Measurements from ENCODE around the gene SPDYE1. TPM values are rescaled to one million over a fixed set of nuclear protein-coding genes. Genes with fewer than 3 reads are reported as not detected.

Gene SPDYE1
- total and polyA plus RNA-seq, 2 of the 13 experiments (the other 11 are each of a cell fraction or from before 2014, with no cell fraction given): not detected

DNA sequence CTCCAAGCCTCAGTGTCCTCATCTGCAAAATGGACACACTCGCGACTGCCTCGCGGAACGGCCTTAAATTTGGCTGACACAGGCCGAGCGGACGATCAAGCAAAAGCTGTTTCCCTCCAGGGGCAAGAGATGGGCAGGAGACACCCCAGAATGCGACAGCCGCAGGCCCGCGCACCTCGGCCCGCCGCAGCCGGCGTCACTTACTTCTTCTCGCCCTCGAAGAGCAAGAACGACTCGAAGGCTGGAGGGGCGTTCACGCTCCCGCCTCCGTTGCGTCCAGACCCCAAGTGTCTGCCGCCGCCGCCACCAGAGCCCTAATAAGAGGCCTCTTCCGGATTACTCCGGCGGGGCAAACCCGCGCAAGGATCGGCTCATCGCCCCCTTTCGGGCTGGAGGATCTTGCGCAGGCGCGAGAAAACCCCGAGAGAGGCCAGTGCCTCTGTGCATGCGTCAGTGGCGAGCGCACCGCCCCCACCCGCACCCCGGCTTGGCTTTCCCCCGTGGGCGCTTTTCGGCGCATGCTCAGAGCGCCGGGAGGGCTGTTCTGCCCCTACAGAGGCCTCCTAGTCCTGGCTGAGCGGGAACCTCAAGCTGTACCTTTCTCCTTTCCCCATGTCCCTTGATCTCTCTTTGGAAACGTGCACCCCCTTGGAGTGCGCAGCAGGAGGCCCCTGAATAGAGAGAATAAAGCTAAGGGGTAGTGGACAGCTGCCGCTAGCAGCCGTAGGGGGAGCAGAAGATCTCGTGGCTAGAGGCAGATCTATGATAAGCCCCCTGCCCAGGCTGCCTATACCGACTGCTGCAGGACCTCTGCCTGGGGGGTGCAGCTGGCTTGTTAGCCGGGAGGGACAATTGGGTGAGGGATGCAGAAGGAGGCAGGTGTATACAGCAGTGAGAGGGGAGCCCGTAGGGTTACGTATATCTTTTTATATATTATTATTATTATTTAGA lies 21.4 kb downstream of the SPDYE1 start (continued):
- TF ChIP-seq, protein P1, sequence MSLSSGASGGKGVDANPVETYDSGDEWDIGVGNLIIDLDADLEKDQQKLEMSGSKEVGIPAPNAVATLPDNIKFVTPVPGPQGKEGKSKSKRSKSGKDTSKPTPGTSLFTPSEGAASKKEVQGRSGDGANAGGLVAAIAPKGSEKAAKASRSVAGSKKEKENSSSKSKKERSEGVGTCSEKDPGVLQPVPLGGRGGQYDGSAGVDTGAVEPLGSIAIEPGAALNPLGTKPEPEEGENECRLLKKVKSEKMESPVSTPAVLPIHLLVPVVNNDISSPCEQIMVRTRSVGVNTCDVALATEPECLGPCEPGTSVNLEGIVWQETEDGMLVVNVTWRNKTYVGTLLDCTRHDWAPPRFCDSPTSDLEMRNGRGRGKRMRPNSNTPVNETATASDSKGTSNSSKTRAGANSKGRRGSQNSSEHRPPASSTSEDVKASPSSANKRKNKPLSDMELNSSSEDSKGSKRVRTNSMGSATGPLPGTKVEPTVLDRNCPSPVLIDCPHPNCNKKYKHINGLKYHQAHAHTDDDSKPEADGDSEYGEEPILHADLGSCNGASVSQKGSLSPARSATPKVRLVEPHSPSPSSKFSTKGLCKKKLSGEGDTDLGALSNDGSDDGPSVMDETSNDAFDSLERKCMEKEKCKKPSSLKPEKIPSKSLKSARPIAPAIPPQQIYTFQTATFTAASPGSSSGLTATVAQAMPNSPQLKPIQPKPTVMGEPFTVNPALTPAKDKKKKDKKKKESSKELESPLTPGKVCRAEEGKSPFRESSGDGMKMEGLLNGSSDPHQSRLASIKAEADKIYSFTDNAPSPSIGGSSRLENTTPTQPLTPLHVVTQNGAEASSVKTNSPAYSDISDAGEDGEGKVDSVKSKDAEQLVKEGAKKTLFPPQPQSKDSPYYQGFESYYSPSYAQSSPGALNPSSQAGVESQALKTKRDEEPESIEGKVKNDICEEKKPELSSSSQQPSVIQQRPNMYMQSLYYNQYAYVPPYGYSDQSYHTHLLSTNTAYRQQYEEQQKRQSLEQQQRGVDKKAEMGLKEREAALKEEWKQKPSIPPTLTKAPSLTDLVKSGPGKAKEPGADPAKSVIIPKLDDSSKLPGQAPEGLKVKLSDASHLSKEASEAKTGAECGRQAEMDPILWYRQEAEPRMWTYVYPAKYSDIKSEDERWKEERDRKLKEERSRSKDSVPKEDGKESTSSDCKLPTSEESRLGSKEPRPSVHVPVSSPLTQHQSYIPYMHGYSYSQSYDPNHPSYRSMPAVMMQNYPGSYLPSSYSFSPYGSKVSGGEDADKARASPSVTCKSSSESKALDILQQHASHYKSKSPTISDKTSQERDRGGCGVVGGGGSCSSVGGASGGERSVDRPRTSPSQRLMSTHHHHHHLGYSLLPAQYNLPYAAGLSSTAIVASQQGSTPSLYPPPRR (CRISPR knock-in tag; IDR thresholded peaks at IDR 0.05; ENCODE audit: borderline replicate concordance): 0 out of 2 replicates have a peak, but pooled peaks have one; percentile 40
- TF ChIP-seq, protein P2, sequence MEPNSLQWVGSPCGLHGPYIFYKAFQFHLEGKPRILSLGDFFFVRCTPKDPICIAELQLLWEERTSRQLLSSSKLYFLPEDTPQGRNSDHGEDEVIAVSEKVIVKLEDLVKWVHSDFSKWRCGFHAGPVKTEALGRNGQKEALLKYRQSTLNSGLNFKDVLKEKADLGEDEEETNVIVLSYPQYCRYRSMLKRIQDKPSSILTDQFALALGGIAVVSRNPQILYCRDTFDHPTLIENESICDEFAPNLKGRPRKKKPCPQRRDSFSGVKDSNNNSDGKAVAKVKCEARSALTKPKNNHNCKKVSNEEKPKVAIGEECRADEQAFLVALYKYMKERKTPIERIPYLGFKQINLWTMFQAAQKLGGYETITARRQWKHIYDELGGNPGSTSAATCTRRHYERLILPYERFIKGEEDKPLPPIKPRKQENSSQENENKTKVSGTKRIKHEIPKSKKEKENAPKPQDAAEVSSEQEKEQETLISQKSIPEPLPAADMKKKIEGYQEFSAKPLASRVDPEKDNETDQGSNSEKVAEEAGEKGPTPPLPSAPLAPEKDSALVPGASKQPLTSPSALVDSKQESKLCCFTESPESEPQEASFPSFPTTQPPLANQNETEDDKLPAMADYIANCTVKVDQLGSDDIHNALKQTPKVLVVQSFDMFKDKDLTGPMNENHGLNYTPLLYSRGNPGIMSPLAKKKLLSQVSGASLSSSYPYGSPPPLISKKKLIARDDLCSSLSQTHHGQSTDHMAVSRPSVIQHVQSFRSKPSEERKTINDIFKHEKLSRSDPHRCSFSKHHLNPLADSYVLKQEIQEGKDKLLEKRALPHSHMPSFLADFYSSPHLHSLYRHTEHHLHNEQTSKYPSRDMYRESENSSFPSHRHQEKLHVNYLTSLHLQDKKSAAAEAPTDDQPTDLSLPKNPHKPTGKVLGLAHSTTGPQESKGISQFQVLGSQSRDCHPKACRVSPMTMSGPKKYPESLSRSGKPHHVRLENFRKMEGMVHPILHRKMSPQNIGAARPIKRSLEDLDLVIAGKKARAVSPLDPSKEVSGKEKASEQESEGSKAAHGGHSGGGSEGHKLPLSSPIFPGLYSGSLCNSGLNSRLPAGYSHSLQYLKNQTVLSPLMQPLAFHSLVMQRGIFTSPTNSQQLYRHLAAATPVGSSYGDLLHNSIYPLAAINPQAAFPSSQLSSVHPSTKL (CRISPR knock-in tag; IDR thresholded peaks at IDR 0.05): peak; percentile 53; the same call in 1 of the 2 replicates
- TF ChIP-seq ZBTB7B (CRISPR knock-in tag; IDR thresholded peaks at IDR 0.05) (peak; percentile 81), NFYC (CRISPR knock-in tag; IDR thresholded peaks at IDR 0.05) (0 out of 2 replicates have a peak, but pooled peaks have one; percentile 34), SOX5 (CRISPR knock-in tag; IDR thresholded peaks at IDR 0.05; ENCODE audit: borderline replicate concordance) (peak; percentile 69; the same call in 1 of the 2 replicates), KMT2B (CRISPR knock-in tag; IDR thresholded peaks at IDR 0.05) (peak; percentile 85), PITX1 (CRISPR knock-in tag; IDR thresholded peaks at IDR 0.05) (peak; percentile 59; the same call in 1 of the 2 replicates), ZNF670 (CRISPR knock-in tag; IDR thresholded peaks at IDR 0.05; ENCODE audit: borderline replicate concordance) (0 out of 2 replicates have a peak, but pooled peaks have one; percentile 24), TBX2 (CRISPR knock-in tag; IDR thresholded peaks at IDR 0.05; ENCODE audit: borderline replicate concordance) (peak; percentile 78)
- TF ChIP-seq, protein P3, sequence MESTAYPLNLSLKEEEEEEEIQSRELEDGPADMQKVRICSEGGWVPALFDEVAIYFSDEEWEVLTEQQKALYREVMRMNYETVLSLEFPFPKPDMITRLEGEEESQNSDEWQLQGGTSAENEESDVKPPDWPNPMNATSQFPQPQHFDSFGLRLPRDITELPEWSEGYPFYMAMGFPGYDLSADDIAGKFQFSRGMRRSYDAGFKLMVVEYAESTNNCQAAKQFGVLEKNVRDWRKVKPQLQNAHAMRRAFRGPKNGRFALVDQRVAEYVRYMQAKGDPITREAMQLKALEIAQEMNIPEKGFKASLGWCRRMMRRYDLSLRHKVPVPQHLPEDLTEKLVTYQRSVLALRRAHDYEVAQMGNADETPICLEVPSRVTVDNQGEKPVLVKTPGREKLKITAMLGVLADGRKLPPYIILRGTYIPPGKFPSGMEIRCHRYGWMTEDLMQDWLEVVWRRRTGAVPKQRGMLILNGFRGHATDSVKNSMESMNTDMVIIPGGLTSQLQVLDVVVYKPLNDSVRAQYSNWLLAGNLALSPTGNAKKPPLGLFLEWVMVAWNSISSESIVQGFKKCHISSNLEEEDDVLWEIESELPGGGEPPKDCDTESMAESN (CRISPR knock-in tag; conservative IDR thresholded peaks at IDR 0.05): peak; percentile 78
- TF ChIP-seq, protein P4, sequence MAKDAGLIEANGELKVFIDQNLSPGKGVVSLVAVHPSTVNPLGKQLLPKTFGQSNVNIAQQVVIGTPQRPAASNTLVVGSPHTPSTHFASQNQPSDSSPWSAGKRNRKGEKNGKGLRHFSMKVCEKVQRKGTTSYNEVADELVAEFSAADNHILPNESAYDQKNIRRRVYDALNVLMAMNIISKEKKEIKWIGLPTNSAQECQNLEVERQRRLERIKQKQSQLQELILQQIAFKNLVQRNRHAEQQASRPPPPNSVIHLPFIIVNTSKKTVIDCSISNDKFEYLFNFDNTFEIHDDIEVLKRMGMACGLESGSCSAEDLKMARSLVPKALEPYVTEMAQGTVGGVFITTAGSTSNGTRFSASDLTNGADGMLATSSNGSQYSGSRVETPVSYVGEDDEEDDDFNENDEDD (CRISPR knock-in tag; IDR thresholded peaks at IDR 0.05; ENCODE audit: borderline replicate concordance): peak; percentile 66
- TF ChIP-seq, protein P5, sequence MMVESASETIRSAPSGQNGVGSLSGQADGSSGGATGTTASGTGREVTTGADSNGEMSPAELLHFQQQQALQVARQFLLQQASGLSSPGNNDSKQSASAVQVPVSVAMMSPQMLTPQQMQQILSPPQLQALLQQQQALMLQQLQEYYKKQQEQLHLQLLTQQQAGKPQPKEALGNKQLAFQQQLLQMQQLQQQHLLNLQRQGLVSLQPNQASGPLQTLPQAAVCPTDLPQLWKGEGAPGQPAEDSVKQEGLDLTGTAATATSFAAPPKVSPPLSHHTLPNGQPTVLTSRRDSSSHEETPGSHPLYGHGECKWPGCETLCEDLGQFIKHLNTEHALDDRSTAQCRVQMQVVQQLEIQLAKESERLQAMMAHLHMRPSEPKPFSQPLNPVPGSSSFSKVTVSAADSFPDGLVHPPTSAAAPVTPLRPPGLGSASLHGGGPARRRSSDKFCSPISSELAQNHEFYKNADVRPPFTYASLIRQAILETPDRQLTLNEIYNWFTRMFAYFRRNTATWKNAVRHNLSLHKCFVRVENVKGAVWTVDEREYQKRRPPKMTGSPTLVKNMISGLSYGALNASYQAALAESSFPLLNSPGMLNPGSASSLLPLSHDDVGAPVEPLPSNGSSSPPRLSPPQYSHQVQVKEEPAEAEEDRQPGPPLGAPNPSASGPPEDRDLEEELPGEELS (CRISPR knock-in tag; IDR thresholded peaks at IDR 0.05): peak; percentile 43
